Panc1 (cell line): ENCODE results near the gene PDE3B. TPM values are rescaled to one million over a fixed set of nuclear protein-coding genes. Genes with fewer than 3 reads are reported as not detected.

ENCODE experiments used
- ATAC-seq: fragments of 200-7000 bp; cut with Tn5 transposase; 2 replicates; pipeline ENCODE4 v1.9.1; 2020; ENCODE audit warnings: mild to moderate bottlenecking, moderate library complexity
- BruUV-seq: library from RNA; stranded (reverse); fragments of 400-500 nt; replicated peaks from 2 replicates; lab custom pipeline; 2021; lab: Mats Ljungman, UMichigan
- CTCF ChIA-PET: fragments of 300-600 bp; sonication (Branson Sonifier 250); formaldehyde crosslinking; loops from one replicate; lab custom pipeline; 2022; ENCODE audit warnings: antibody characterized with exemption; lab: Charles Lee
- POLR2A ChIA-PET: fragments of 300-600 bp; sonication (Branson Sonifier 250); formaldehyde crosslinking; loops from one replicate; lab custom pipeline; 2022; ENCODE audit warnings: antibody characterized with exemption; lab: Charles Lee
- DNase-seq: peaks from one replicate; pipeline ENCODE4 v3.0.0-alpha.2; 2010; ENCODE audit warnings: low read depth, low spot score
- H3K27ac ChIP-seq: 2 replicates; pipeline ENCODE4 v1.5.1; 2011; ENCODE audit warnings: mild to moderate bottlenecking, low read length, inconsistent platforms
- H3K27me3 ChIP-seq: fragments of 200-500 bp; sonication (Bioruptor generic); 2 replicates; pipeline ENCODE4 v1.6.0; 2014; ENCODE audit warnings: low read length, inconsistent platforms; ENCODE audit not compliant: control insufficient read depth, insufficient read depth
- H3K36me3 ChIP-seq: fragments of 200-500 bp; sonication (Bioruptor generic); 2 replicates; pipeline ENCODE4 v1.5.1; 2014; ENCODE audit warnings: inconsistent platforms, mild to moderate bottlenecking, low read length, moderate library complexity; ENCODE audit not compliant: control insufficient read depth, insufficient read depth
- H3K4me1 ChIP-seq: 2 replicates; pipeline ENCODE4 v1.5.1; 2011; ENCODE audit warnings: inconsistent platforms, mild to moderate bottlenecking, low read length, moderate library complexity; ENCODE audit not compliant: control insufficient read depth, insufficient read depth
- H3K4me3 ChIP-seq, 2 experiments: 2 replicates each; pipeline ENCODE4 v1.5.1; 2011 to 2012; ENCODE audit warnings: low read depth in 2 of 2, low read length in 2 of 2, mild to moderate bottlenecking in 2 of 2, inconsistent platforms in 1 of 2, moderate library complexity in 1 of 2
- H3K9me3 ChIP-seq: fragments of 200-500 bp; sonication (Bioruptor generic); 2 replicates; pipeline ENCODE4 v1.5.1; 2014; ENCODE audit warnings: low read depth, mild to moderate bottlenecking, inconsistent platforms, low read length, moderate library complexity; ENCODE audit not compliant: control insufficient read depth, insufficient read depth
- CTCF ChIP-seq: fragments of 450-650 bp; IDR thresholded peaks from 2 replicates; pipeline ENCODE4 v1.5.1; 2017; ENCODE audit warnings: mild to moderate bottlenecking
- POLR2AphosphoS5 ChIP-seq: IDR thresholded peaks from 2 replicates; pipeline ENCODE4 v1.6.1; 2012; ENCODE audit warnings: mild to moderate bottlenecking, low read depth, low read length, moderate library complexity
- REST ChIP-seq, 2 experiments: IDR thresholded peaks; 2 replicates each; pipeline ENCODE4 v1.6.1; 2011 to 2012; ENCODE audit warnings: low read depth in 2 of 2, control low read depth in 1 of 2, low read length in 1 of 2, mild to moderate bottlenecking in 1 of 2, moderate library complexity in 1 of 2; ENCODE audit not compliant: insufficient read depth in 1 of 2
- SIN3A ChIP-seq: IDR thresholded peaks from 2 replicates; pipeline ENCODE4 v1.6.1; 2012; ENCODE audit warnings: low read depth, mild to moderate bottlenecking, low read length, moderate library complexity, borderline replicate concordance; ENCODE audit not compliant: insufficient read depth
- TCF7L2 ChIP-seq: IDR thresholded peaks from 2 replicates; pipeline ENCODE4 v1.6.1; 2011; ENCODE audit warnings: mild to moderate bottlenecking, low read depth, low read length, inconsistent platforms
- in situ Hi-C: cut with HindIII; loops from 2 replicates; pipeline ENCODE4 v1.10.0; 2016; ENCODE audit warnings: low sequenced_read_pairs, low pct_unique_long_range_greater_than_20kb
- intact Hi-C: fragments of 100-400 bp; cut with micrococcal nuclease; formaldehyde crosslinking; loops from one replicate; pipeline ENCODE4 v1.10.0; 2022; ENCODE audit not compliant: unreplicated experiment
- total RNA-seq: library from RNA; stranded (reverse); gene quantifications from one replicate; pipeline ENCODE4 v1.2.1, GENCODE V29; 2021; ENCODE audit not compliant: unreplicated experiment

The PDE3B gene
- total RNA-seq, 1 experiment from 2014 or later: 33.0 TPM

- Histone ChIP-seq H3K4me1 (peaks cover 5% of the 10 kb centered on the region), H3K9me3 (no peaks in the 10 kb centered on the region), H3K27ac (no peak overlapping the region), H3K4me3 (no peak overlapping the region), H3K36me3 (no peaks in the 10 kb centered on the region), H3K27me3 (peaks cover 5% of the 10 kb centered on the region)
- no peak for ATAC-seq
- intact Hi-C loops: loop anchor here (2.0 kb wide), 1 partner anchor 68 kb away; no protein-coding TSS in a partner anchor
- no peak for DNase-seq
- CTCF ChIA-PET: interaction anchor here (1.4 to 3.0 kb wide), 5 partner anchors 15 to 386 kb away, joined by 4 to 44 read pairs (median 10); partner anchors contain the start of genes CALCB, CYP2R1 and PSMA1
- POLR2A ChIA-PET: no interaction called here
- no peak for TF ChIP-seq TCF7L2
- no peak for TF ChIP-seq POLR2AphosphoS5
- TF ChIP-seq CTCF: no peak
- TF ChIP-seq SIN3A: no peak
- no peak for TF ChIP-seq REST (IDR thresholded peaks at IDR 0.05; ENCODE audit: insufficient read depth in 1 of 2, low read depth in 2 of 2, low read length in 1 of 2)
- BruUV-seq: no TSS peak
- in situ Hi-C loops: no loop called here
Measured at GRCh38 chr11:14906993-14907392, 263.4 kb downstream of the PDE3B start.

- no TSS peak for BruUV-seq
- intact Hi-C loops: loop anchor here (1.0 to 2.0 kb wide), 4 partner anchors 67 to 301 kb away; no protein-coding TSS in a partner anchor
Measured at GRCh38 chr11:14907411-14908213, 264.0 kb downstream of the PDE3B start.

More at GRCh38 chr11:14907411-14908213, 264.0 kb downstream of the PDE3B start:
- Histone ChIP-seq H3K27ac (no peak overlapping the region), H3K27me3 (peaks cover 8% of the 10 kb centered on the region), H3K36me3 (no peaks in the 10 kb centered on the region), H3K9me3 (no peaks in the 10 kb centered on the region), H3K4me3 (peak overlapping the region in 1 of 2 experiments; percentile 25; a peak in 2 of 4 replicates), H3K4me1 (peaks cover 5% of the 10 kb centered on the region)
- in situ Hi-C loops: no loop called here
- POLR2A ChIA-PET: no interaction called here
- no peak for DNase-seq
- ATAC-seq: peak; percentile 80
- CTCF ChIA-PET: interaction anchor here (0.5 to 3.0 kb wide), 17 partner anchors 16 to 387 kb away, joined by 3 to 44 read pairs (median 4); partner anchors contain the start of genes CALCB, CYP2R1 and PSMA1
- TF ChIP-seq TCF7L2 (no peak), REST (IDR thresholded peaks at IDR 0.05; ENCODE audit: insufficient read depth in 1 of 2, low read depth in 2 of 2, low read length in 1 of 2) (no peak), CTCF (peak; percentile 92), POLR2AphosphoS5 (no peak), SIN3A (no peak)
